ENCODE data around the gene KSR1.

GRCh38 chr17:27575912-27576252, 119.6 kb downstream of the KSR1 start:
- TF ChIP-seq POLR2A (IDR thresholded peaks at IDR 0.05) (no peak), CTCF (IDR thresholded peaks at IDR 0.05 in 4 of 5, conservative IDR thresholded peaks at IDR 0.05 in 1 of 5) (no peak)

Data from gastrocnemius medialis (tissue), 4 donors.